Left cardiac atrium (tissue), 4 donors: Measurements from ENCODE around the gene AUTS2. TPM values are rescaled to one million over a fixed set of nuclear protein-coding genes. Genes with fewer than 3 reads are reported as not detected.

Source experiments
- ATAC-seq, 2 donors: fragments of 200-7000 bp; cut with Tn5 transposase; one replicate each; pipeline ENCODE4 v1.9.1; 2020; ENCODE audit warnings: mild to moderate bottlenecking in 2 of 2, moderate library complexity in 2 of 2
- DNase-seq: peaks from one replicate; pipeline ENCODE4 v3.0.0-alpha.2; 2020
- intact Hi-C, 2 donors: fragments of 100-400 bp; cut with DNase I; formaldehyde crosslinking; loops; one replicate each; pipeline versions ENCODE4 v1.14.1 to v1.15.1; 2022 to 2023
- total RNA-seq, 2 donors: library from RNA; stranded (reverse); fragmentation: NEBNext Ultra II Directional; extraction: Animal tissue kit (Norgen Biotek cat#: 25700); gene quantifications; one replicate each; pipeline ENCODE4 v1.2.1, GENCODE V29; 2021
- donor health status: DM: no; HTN: yes; CAD: no.
- donor health status: DM: no; HTN: yes; CAD: no; lungs with severe emphysema.
- donor health status: DM: yes; HTN: yes; CAD: no.
- donor health status: Dilated cardiomyopathy.

Gene AUTS2
- total RNA-seq, 2 donors from 2014 or later = 10.5 to 15.2 TPM

DNA sequence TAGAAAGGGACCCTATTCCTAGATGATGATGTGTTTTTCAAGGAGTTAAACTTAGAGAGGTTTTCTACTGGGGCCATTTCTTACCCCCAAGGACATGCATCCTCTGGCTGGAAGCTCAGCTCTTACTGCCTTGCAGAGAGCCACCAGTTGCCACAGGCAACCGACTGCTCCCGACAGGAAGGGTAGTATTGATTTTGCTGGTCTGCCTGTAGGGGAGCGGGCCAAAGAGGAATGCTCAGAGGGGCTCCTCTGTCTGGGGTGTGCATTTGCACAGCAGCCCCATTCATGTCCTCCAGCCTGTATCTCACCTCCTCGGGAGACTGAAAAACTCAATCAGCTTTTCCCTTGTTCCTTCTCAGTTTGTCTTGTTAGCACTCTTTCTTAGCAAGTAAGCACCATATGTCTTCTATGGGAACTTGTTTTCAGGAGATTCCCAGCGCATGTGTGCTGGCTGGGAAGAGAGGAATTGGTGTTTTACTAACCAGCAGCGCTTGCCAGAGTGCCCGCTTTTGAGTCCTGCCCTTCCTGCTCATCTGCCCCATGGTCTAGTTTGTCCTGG is 794.7 kb downstream of the AUTS2 start:
- no peak for DNase-seq
- intact Hi-C loops = no loop called here
- ATAC-seq = peak in 1 of 2 donors; percentile 14

DNA sequence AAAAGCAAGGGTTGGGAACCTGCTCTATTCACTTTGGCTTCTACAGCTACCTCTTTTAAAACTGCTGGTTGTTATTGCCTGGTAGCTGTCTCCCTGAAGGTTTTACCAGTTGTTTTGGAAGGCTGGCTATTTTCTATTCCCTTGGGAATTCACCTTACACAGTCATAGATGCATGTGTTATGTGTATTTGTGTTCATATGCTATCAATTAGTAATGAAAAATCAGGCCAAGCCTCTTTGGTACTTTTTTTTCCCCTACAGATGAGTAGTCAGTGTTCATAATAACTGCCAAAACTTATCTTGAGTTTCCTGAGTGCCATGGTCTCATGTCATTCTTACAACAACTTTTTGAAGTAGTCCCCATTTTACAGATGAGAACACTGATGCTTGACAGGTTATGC is 795.7 kb downstream of the AUTS2 start:
- ATAC-seq (no peak), DNase-seq (no peak)
- intact Hi-C loops = no loop called here

DNA sequence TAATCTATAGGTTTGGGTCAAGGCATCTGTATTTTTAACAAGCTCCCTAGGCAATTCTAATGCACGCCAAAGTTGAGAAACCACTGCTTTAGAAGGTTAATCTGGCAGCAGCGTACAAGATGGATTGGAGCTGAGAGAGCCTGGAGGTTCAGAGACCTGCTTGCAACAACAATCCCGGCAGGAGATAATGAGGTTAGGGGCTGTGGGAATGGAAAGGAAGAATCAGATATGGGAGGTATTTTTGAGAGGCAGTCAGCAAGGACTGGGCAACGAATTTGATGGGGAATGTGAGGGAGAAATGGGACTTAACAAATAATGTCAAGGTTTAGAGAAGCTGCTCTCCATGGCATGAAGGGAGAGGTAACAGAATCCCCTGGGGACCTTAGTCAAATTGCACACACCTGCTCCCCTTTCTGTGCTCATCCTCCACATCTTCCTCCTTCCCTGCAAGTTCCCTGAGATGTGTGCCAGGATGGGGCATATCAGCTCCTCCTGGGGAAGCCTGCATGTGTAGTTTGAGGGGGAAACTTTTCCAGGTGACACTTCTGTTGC is 802.6 kb downstream of the AUTS2 start:
- DNase-seq (no peak), ATAC-seq (no peak)
- intact Hi-C loops = no loop called here

DNA sequence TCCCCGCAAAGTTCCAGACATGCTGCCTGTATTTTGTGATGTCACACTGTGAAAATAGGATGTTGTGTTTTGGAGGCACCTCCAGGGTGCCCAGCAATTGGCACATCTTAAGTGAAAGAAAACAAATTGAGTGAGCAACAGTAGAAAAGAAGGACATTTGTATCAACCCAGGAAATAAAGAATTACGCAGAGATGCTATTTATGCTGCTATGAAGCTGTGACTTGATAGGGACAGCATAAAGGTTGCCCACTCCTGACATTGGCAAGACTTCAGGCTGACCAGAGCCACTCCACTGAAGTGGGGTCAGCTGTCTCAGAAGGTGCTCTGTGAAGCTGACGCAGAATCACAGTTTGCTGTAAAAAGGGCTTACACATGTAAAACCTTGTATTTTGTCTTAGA is 803.8 kb downstream of the AUTS2 start:
- peak in 1 of 2 donors; percentile 47 for ATAC-seq
- intact Hi-C loops = no loop called here

DNA sequence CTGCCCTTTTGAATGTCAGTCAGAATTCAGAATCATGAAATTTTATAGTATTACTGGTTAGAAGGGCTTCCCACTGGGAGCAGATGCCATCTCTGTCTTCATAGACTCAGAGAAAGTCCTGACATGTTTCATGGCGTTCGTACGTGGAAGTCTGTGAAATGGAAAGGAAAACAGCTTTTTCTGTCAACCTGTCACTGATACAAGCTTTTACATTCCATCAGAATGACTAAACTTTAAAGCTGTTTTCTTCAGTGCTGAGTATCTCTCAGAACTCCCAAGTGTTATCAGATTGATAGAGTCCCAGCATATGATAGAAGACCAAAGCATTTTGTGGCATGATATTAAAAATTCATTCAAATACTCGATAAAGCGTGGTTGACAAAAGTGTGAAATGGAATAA is 807.0 kb downstream of the AUTS2 start:
- ATAC-seq = no peak
- intact Hi-C loops = no loop called here
- DNase-seq = no peak

More for the DNA sequence above, 803.8 kb downstream of the AUTS2 start:
- no peak for DNase-seq

DNA sequence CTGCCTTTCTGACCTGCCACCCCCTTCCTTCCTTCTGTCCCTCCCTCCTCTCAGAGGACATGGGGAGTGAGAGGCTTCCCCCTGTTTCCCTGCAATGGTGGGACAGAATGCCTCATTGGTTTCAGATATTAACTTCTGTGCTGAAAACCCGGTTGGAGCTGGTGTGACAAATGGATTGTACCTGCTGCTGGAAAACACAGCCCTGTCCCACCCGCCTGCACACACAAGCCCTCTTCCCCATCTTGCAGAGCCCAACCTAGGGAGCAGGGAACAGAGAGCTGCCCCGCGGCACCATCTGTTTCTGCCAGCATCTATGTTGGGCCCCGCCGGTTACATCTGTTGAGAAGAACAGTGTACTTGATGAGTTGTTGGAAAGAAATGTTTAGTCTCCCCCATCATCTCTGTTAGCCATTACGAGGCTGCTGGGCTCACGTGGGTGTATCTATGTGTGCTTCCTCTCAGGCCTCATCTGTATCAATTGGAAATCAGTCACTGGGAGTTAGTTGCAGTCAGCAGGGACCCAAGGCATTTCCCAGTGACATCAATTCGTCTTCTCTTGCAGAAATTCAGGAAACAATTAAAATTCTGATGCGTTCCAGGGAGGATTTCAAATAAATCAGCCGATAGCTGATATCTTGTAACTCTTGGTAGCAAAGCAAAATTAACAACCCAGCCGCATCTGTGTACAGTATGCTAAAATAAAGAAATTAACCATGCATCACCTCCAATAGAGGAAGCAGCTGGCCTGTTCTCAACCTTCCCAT is 808.1 kb downstream of the AUTS2 start:
- DNase-seq = no peak
- ATAC-seq = no peak
- intact Hi-C loops = no loop called here

DNA sequence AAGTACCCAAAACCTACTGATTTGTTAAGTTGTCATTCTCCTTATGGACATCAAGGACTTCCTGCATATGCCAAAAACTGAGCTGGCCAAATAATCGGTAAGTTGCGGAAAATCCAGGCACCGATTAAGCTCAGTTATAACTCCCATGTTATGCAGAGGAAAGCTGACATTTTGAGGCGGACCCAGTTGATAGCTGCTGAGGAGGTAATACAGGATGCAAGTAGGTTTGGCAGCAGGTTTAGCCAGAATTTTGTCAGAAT is 808.6 kb downstream of the AUTS2 start:
- intact Hi-C loops = no loop called here
- ATAC-seq (no peak), DNase-seq (no peak)

DNA sequence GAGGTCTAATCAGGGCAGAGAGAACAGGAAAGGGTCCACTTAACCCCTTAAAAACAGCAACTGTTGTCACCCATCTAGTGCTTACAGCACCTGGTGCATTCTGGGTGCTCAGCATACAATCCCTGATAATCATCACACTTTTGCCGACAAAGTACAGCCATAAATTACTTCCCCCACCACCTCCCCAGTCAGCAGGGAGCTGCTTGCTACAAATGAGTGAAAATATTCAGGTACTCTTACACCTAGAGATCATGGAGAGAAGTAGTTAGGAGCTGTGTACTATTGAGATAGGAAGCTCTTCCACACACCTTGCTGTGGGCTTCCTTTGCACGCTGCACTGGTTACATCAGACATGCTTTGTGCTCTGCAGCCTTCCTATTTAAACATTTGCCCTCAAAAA is 810.2 kb downstream of the AUTS2 start:
- intact Hi-C loops = no loop called here
- DNase-seq (no peak), ATAC-seq (no peak)

DNA sequence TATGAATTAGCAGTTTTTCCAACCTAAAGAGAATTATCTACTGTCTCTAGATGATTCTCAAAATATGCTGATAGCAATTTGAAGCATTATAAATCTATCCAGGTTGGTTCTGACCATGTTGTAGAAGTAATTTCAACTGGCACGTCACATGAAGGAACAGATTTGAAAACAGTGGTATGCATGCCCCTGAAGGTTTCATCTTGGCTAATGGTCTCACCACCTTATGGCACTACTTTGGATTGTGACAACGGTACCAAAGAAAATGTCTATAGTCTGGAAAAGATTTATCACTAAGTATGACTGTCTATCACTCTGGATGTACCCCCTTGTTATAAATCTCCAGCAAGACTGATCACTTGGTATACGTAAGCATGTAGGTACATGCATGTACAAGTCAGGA is 810.6 kb downstream of the AUTS2 start:
- DNase-seq = no peak
- intact Hi-C loops = no loop called here
- ATAC-seq = no peak

DNA sequence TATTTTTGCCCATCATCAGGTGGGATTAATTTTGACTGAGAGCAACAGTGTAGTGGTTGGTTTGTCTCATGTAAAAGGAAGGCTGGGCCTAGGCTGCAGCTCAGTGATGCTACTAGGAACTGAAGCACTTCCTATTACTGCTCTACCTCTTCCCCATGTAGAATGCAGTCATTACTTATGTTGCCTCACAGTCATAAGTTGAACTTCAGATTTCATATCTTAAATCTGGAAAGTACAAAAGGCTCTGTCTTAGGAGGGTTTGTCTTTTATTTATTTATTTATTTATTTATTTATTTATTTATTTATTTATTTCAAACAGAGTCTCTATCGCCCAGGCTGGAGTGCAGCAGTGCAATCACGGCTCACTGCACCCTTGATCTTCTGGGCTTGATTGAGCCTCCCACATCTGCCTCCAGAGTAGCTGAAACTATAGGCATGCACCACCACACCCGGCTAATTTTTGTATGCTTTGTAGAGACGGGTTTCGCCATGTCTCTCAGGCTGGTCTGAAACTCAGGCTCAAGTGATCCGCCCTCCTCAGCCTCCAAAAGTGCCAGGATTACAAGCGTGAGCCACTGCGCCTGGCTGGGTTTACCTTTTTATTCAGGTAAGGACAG is 812.0 kb downstream of the AUTS2 start:
- ATAC-seq = no peak
- no peak for DNase-seq
- intact Hi-C loops = no loop called here

DNA sequence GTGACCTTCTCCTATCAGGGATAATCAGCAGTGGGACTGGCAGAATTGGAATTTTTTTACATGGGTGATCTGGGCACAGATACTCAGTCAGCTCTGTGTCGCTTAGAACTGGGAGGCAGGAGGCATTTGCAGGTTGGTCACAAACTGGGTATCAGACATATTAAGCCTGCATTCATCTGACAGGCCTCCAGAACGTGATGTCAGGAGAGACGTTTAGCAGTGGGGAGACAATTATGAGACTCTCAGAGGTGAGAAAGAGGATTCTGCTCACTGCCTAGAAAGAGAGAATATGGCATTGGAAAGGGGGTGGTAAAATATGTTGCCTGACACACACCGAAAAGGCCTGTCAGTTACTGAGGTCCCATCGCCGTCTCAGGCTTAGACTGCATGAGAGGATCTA is 816.1 kb downstream of the AUTS2 start:
- DNase-seq = no peak
- no peak for ATAC-seq
- intact Hi-C loops = no loop called here

DNA sequence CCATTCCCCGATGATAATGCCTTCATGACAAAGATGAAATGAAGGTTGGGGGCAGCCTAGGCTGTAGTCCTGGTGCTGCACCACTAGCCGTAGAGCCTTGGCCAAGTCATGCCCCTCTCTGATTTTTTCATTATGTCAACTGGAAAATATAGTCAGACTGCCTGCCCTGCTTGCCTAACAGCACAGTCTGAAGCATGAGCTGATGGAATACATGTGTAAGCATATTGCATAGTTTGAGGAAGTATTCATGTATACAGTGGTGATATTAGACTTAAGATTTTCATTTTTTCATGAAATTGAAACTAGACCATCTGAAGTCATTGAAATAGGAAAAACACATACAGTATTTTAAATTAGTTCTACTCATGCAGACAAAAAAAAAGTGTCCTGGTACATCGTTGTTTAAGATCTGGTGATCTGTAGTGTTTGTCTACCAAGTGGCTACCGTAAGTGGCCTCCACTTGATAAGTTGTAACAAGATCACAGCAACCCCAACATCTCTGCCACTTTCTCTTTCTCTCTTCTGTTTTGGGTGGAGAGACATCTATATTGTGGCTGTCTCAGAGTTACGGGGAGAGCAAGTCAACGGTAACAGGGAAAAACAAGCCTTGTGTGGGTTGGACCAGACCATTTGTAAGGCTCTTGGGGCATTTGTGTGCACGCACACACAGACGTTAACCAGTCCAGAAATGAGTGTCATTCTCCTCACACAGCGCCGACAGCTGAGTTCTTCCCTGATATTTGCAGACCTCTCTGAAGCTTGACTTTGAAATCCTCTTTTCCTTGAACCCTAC is 817.1 kb downstream of the AUTS2 start:
- intact Hi-C loops = no loop called here
- DNase-seq (no peak), ATAC-seq (no peak)

DNA sequence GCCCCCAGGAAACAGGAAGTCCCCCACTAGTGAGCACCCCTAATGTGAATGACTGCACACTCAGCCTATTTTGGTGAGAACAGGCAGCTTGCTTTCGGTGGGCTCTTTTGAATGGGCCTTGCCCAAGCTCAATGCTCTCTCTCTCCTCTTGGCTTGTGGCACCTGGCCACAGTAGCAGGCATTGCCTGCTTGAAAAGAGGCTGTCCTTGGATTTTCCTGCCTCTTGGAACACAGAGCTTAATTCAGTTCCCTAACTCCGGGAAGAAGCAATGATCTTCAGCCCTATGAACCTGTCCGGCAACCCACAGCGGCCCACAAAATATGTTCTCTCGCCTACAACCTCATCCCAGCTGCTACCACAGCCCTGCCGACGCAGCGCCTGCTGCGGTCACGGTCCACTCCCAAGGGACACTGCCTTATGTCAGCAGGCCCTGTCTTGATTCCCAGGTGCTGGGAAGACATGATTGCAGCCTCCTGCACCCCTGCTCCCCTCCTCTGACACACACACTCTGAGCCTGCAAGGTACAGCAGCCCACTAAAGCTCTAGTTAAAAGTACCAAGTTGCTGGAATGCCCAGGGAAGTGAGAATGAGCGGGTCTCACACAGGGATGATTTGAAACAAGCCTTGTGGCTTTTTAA is 818.2 kb downstream of the AUTS2 start:
- DNase-seq = no peak
- no peak for ATAC-seq
- intact Hi-C loops = no loop called here

DNA sequence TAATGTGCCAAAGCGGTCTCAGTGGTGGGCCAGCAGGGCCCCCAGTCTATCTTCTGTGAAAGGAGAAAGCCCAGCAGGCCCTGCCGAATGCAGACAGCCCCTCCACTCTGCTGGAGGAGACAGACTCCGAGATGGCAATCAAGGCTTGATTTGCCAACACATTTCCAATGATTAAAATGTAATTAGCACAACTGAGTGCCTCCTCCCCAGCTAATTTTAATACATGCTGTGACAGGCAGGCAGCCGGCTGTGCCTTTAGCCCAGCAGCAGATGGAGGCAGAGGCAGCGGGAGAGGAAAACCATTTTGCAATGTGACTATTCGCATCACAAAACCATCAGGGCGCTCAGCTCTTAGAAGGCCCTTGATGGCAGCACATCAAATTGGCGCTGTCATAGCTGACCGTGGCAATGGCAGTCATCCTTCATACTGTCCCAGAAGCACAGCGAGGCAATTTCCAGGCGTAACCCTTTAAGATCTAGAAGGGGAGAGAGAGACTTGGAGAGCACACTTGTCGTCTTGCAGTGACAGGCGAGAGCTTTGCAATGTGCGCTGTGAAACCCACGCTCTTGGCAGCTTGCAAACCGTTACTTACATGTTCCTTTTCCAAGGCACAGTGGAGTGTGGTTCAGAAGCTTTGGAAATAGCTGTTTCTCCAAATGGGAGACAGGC is 818.8 kb downstream of the AUTS2 start:
- DNase-seq (no peak), ATAC-seq (no peak)

DNA sequence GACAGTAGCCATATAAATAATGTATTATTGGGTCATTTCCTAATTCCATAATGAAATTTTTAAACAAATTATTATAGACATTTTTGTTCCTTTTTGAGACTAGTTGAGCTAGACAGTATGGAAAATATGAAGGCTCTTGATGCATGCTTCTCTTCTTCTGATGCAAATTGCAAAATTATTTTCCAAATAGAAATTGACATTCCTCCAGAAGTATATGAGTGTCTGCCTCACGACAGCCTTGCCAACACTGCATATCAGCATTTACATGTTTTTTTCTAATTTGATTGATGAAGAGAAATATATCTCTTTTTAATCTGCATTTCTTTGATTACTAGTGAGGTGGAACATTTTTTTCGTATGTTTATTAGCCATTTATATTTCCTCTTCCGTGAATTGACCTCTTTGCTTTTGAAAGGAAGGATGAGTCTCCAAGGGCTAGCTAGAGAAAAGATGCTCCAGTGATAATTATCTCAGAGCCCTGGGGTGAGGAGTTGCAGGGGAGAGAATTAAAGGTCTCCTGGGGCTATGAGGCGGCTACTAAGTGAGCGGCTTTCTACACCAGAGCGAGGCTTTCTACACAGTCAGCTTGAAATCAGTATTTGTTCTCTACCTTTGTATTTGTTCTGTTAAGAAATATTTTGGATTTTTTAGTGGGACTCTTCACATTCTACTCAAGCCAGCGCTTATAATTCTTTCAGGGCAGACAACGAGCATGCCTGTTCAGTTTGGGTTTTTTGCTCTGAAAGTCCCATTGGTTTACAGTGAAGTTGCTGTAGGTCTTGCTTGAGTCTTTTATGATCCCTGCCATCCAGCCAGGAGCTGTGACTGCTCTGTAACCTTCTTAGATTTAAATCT is 821.5 kb downstream of the AUTS2 start:
- no peak for DNase-seq
- intact Hi-C loops = no loop called here
- no peak for ATAC-seq

More for the DNA sequence above, 818.8 kb downstream of the AUTS2 start:
- intact Hi-C loops = no loop called here

DNA sequence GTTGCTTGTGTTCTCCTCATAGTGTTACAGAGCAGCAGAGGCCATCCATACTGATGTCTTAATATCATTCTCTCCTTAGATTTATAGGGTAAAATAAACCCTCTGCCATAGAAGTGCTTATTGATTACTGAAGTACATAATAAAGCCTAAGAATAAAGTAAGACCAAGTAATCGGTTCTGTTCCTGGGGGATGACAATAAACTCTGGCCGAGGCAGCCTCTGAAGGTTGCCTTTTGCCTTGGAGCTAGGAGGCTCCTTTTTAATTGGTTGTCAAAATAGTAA is 822.0 kb downstream of the AUTS2 start:
- DNase-seq = no peak
- ATAC-seq = no peak
- intact Hi-C loops = no loop called here

DNA sequence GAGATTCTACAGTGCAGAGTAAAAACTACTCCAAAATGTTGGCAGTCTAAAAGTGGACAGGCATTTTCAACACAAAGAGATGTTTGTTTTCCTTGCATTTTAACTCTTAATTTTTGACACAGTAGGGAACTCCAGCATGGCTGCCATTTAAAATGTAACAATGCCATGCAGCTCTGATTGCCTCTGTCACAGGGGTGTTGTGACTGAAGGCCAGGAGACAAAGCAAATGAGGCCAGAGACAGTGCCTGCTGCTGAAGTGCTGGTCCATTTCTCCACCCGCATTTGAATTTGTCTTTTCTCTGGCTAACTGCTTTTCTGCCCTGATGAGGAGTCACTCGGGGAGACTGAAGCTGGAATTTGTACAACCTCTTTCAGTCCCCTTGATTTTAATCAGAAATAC is 823.0 kb downstream of the AUTS2 start:
- DNase-seq (no peak), ATAC-seq (no peak)
- intact Hi-C loops = no loop called here

DNA sequence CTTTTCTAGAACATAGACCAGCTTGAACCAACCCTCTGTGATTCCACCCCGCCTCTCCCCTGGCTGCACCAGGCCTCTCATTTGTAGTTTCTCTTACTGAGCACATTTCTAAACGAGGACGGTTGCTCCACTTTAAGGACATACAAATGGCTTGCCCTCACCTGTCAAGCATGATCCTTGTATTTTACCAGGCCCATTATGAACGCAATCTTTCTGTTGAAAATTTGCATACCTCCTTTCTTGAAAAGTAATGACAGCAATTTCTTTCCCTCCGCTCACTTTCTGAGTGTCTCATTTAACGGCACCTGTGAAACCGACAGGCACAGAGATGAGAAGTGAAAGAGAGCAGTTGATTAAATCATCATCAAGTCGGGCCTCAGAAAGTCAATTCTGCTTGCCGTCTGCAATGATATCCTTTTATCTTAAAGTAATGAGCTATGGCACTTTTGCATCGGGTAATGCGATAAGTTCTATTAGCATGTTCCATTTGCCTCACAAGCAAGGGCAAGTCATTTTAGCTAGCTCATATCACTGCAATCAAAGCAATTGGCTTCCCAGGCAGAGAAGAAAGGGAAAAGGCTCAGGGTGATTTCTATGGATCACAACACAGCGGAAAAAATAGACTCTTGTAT is 828.1 kb downstream of the AUTS2 start:
- ATAC-seq (no peak), DNase-seq (no peak)
- intact Hi-C loops = no loop called here
